ENCODE data around the gene ERH. TPM values are rescaled to one million over a fixed set of nuclear protein-coding genes. Genes with fewer than 3 reads are reported as not detected.

Gene ERH
- total RNA-seq, 2 donors from 2014 or later, result 215 to 231 TPM

Other genes starting within 250 kb of the ERH start
- gene DCAF5, start 245.2 kb downstream of the ERH start, total RNA-seq, result 10 to 100 TPM; 52.3 to 53.5 TPM
- 10 to 100 TPM; 11.3 to 16.3 TPM for gene EXD2, start 206.8 kb downstream of the ERH start, total RNA-seq
- under 1 TPM; 0.05 to 0.21 TPM for gene GALNT16, start 138.1 kb downstream of the ERH start, total RNA-seq
- gene SLC39A9, start 393 bp upstream of the ERH start, total RNA-seq, result 10 to 100 TPM; 85.8 to 93.3 TPM
- gene PLEKHD1, start 86.4 kb upstream of the ERH start, total RNA-seq, result under 1 TPM in 1 of 2 donors, not detected in 1; 0.12 TPM
- not detected for gene CCDC177, start 176.6 kb upstream of the ERH start, total RNA-seq
- gene SUSD6, start 213.3 kb upstream of the ERH start, total RNA-seq, result 10 to 100 TPM; 60.3 to 73.8 TPM